ENCODE measurements around the gene MFSD6L.

DNA sequence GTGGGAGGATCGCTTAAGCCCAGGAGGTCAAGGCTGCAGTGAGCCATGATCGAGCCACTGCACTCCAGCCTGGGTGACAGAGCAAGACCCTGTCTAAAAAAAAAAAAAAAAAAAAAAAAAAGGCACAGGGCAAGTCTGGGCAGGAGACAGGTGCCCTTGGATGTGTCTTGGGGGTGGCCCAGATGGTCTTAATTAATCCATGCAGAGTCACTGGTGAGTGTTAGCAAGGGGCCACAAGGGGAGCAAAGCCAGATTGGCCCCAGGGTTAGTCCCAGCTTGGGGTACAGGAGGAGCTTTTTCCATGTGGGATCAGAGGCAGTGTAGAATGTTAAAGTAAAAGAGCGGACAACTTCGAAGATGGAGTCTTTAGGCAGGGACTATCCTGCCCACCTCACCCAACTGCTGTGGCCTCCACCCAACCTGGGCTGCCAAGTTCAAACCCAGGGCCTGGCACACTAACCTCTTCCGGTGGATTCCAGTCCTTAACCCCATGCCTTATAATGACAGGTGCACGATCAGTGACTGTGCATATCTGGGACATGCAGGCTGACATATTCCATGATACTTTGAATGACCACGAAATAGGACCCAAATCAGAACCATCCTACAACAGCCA, 32.2 kb upstream of the MFSD6L start:
- no peak for TF ChIP-seq JUN (CRISPR knock-in tag; IDR thresholded peaks at IDR 0.05)
- TF ChIP-seq FOXJ3 (CRISPR knock-in tag; IDR thresholded peaks at IDR 0.05; ENCODE audit: borderline replicate concordance), result no peak
- TF ChIP-seq RELA (CRISPR knock-in tag; IDR thresholded peaks at IDR 0.05; ENCODE audit: borderline replicate concordance), result no peak
- no peak for TF ChIP-seq CTCF (IDR thresholded peaks at IDR 0.05)
- no peak for TF ChIP-seq TEAD4 (CRISPR knock-in tag; IDR thresholded peaks at IDR 0.05)

Measured in WTC11 (cell line).